GM10847 (cell line): ENCODE data around the gene TRPC1.

Experiments
- POLR2A ChIP-seq: IDR thresholded peaks from 2 replicates; pipeline ENCODE4 v1.6.1; 2011; ENCODE audit not compliant: insufficient read length; ENCODE audit errors: extremely low read depth

TRPC1 gene

GRCh38 chr3:142853270-142854168 is 129.7 kb downstream of the TRPC1 start:
- no peak for TF ChIP-seq POLR2A

- no peak for TF ChIP-seq POLR2A
Observed at GRCh38 chr3:142857056-142857455, 133.2 kb downstream of the TRPC1 start.
